OCI-LY1 (cell line): ENCODE results near the gene SCRN1.

Experiments
- H2AFZ ChIP-seq: fragments of 200-600 bp; sonication (generic), shearing (Covaris generic); 2 replicates; pipeline ENCODE4 v1.6.0; 2014; ENCODE audit warnings: antibody characterized with exemption, mild to moderate bottlenecking, low read length
- H3F3A ChIP-seq: fragments of 200-600 bp; sonication (generic), shearing (Covaris generic); 2 replicates; pipeline ENCODE4 v1.6.0; 2014; ENCODE audit warnings: mild to moderate bottlenecking, antibody characterized with exemption, low read length, moderate library complexity; ENCODE audit not compliant: insufficient read depth
- H3K27ac ChIP-seq: fragments of 200-600 bp; sonication (generic); 2 replicates; pipeline ENCODE4 v1.5.1; 2014; ENCODE audit warnings: low read length, mixed run types, mild to moderate bottlenecking, low read depth; ENCODE audit not compliant: poor library complexity, severe bottlenecking
- H3K27me3 ChIP-seq: fragments of 200-600 bp; sonication (generic); 2 replicates; pipeline ENCODE4 v1.6.0; 2014; ENCODE audit warnings: antibody characterized with exemption, mild to moderate bottlenecking, low read length, moderate library complexity; ENCODE audit not compliant: insufficient read depth
- H3K36me3 ChIP-seq: fragments of 200-600 bp; sonication (generic); 2 replicates; pipeline ENCODE4 v1.6.1; 2014; ENCODE audit warnings: mild to moderate bottlenecking, antibody characterized with exemption, low read length, moderate library complexity, mixed read lengths; ENCODE audit not compliant: insufficient read depth
- H3K4me1 ChIP-seq: fragments of 200-600 bp; sonication (generic); 2 replicates; pipeline ENCODE4 v1.5.1; 2014; ENCODE audit warnings: mild to moderate bottlenecking, low read length, moderate library complexity; ENCODE audit not compliant: insufficient read depth, severe bottlenecking
- H3K4me2 ChIP-seq: fragments of 200-600 bp; sonication (generic), shearing (Covaris generic); 2 replicates; pipeline ENCODE4 v1.6.1; 2014; ENCODE audit warnings: low read length
- H3K4me3 ChIP-seq: fragments of 200-600 bp; sonication (generic); 2 replicates; pipeline ENCODE4 v1.5.1; 2014; ENCODE audit warnings: low read length, low read depth, mild to moderate bottlenecking, mixed read lengths; ENCODE audit not compliant: poor library complexity, severe bottlenecking
- H3K79me2 ChIP-seq: fragments of 200-600 bp; shearing (Covaris generic); 2 replicates; pipeline ENCODE4 v1.6.1; 2016; ENCODE audit warnings: mixed run types, low read length, mixed read lengths; ENCODE audit not compliant: insufficient read depth
- H3K9ac ChIP-seq: fragments of 200-600 bp; sonication (generic), shearing (Covaris generic); 2 replicates; pipeline ENCODE4 v1.6.1; 2014; ENCODE audit warnings: mild to moderate bottlenecking, low read length, mixed read lengths
- H3K9me2 ChIP-seq: fragments of 200-600 bp; sonication (generic), shearing (Covaris generic); 2 replicates; pipeline ENCODE4 v1.6.1; 2014; ENCODE audit warnings: low read depth, mild to moderate bottlenecking, low read length, mixed read lengths
- H3K9me3 ChIP-seq: fragments of 200-600 bp; shearing (Covaris generic); 2 replicates; pipeline ENCODE4 v1.6.1; 2014; ENCODE audit warnings: low read length, mixed read lengths
- H4K20me1 ChIP-seq: fragments of 200-600 bp; sonication (generic), shearing (Covaris generic); 2 replicates; pipeline ENCODE4 v1.6.0; 2016; ENCODE audit warnings: mild to moderate bottlenecking, low read length; ENCODE audit not compliant: insufficient read depth
- CTCF ChIP-seq: fragments of 200-600 bp; sonication (generic), shearing (Covaris generic); IDR thresholded peaks from 2 replicates; pipeline ENCODE4 v1.5.1; 2017; ENCODE audit warnings: mild to moderate bottlenecking, antibody characterized with exemption, low read length, moderate library complexity, mixed read lengths
- EZH2 ChIP-seq: fragments of 200-600 bp; sonication (generic), shearing (Covaris generic); IDR thresholded peaks from 2 replicates; pipeline ENCODE4 v1.8.0; 2017; ENCODE audit warnings: borderline replicate concordance, mixed run types, mild to moderate bottlenecking, antibody characterized with exemption, low read length, moderate library complexity, mixed read lengths

Gene SCRN1

GRCh38 chr7:29920491-29920890 is 69.1 kb downstream of the SCRN1 start:
- no peaks in the 10 kb centered on the region for H3K9me3 ChIP-seq
- no peak overlapping the region for H3K4me2 ChIP-seq
- TF ChIP-seq CTCF (no peak), EZH2 (no peak)
- H3K9ac ChIP-seq: no peak overlapping the region
- no peaks in the 10 kb centered on the region; the same call in 1 of the 2 replicates for H4K20me1 ChIP-seq
- no peak overlapping the region for H3K27ac ChIP-seq
- H3K79me2 ChIP-seq: no peaks in the 10 kb centered on the region
- H3K27me3 ChIP-seq: no peaks in the 10 kb centered on the region
- H3K9me2 ChIP-seq: no peaks in the 10 kb centered on the region
- no peaks in the 10 kb centered on the region for H3K4me1 ChIP-seq
- H3K36me3 ChIP-seq: peaks cover 40% of the 10 kb centered on the region
- H2AFZ ChIP-seq: no peak overlapping the region
- H3K4me3 ChIP-seq: no peak overlapping the region
- H3F3A ChIP-seq: no peaks in the 10 kb centered on the region

- Histone ChIP-seq H3K27me3 (no peaks in the 10 kb centered on the region), H3K9ac (no peak overlapping the region), H3K79me2 (no peaks in the 10 kb centered on the region), H3K27ac (no peak overlapping the region), H2AFZ (no peak overlapping the region), H3F3A (no peaks in the 10 kb centered on the region), H3K4me3 (no peak overlapping the region), H3K9me3 (no peaks in the 10 kb centered on the region), H3K4me2 (no peak overlapping the region), H3K4me1 (no peaks in the 10 kb centered on the region), H3K9me2 (no peaks in the 10 kb centered on the region), H4K20me1 (no peaks in the 10 kb centered on the region; the same call in 1 of the 2 replicates), H3K36me3 (peaks cover 36% of the 10 kb centered on the region)
- no peak for TF ChIP-seq CTCF
- TF ChIP-seq EZH2: no peak
These were observed 69.8 kb downstream of the SCRN1 start for GRCh38 chr7:29919790-29920189.

- no peak for TF ChIP-seq EZH2
- no peak for TF ChIP-seq CTCF
- peaks cover 3% of the 10 kb centered on the region; the same call in 1 of the 2 replicates for H3K27me3 ChIP-seq
- peaks cover 36% of the 10 kb centered on the region for H3K36me3 ChIP-seq
These were observed 70.8 kb downstream of the SCRN1 start for GRCh38 chr7:29918850-29919249.

More at GRCh38 chr7:29918850-29919249, 70.8 kb downstream of the SCRN1 start:
- Histone ChIP-seq H2AFZ (no peak overlapping the region), H4K20me1 (no peaks in the 10 kb centered on the region; the same call in 1 of the 2 replicates), H3K4me3 (no peak overlapping the region), H3K9ac (no peak overlapping the region), H3K79me2 (no peaks in the 10 kb centered on the region), H3F3A (no peaks in the 10 kb centered on the region), H3K4me2 (no peak overlapping the region), H3K9me2 (no peaks in the 10 kb centered on the region), H3K9me3 (no peaks in the 10 kb centered on the region), H3K4me1 (no peaks in the 10 kb centered on the region), H3K27ac (no peak overlapping the region)
